Upper lobe of left lung (tissue), 6 donors: ENCODE data around the gene FAP. TPM values are rescaled to one million over a fixed set of nuclear protein-coding genes. Genes with fewer than 3 reads are reported as not detected.

Source experiments
- ATAC-seq, 2 donors: fragments of 200-7000 bp; cut with Tn5 transposase; one replicate each; pipeline ENCODE4 v1.9.1; 2022; ENCODE audit warnings: mild to moderate bottlenecking in 2 of 2, moderate library complexity in 2 of 2; ENCODE audit not compliant: low FRiP score in 2 of 2
- DNase-seq, 2 donors: peaks; one replicate each; pipeline ENCODE4 v3.0.0-alpha.2; 2019 to 2020
- H3K27ac ChIP-seq, 4 donors: fragments of 200-600 bp; sonication (generic); one replicate each; pipeline ENCODE4 v1.5.1; 2016 to 2019
- H3K27me3 ChIP-seq, 4 donors: fragments of 200-600 bp; sonication (generic); one replicate each; pipeline ENCODE4 v1.5.1; 2017 to 2019
- H3K36me3 ChIP-seq, 4 donors: fragments of 200-600 bp; sonication (generic); one replicate each; pipeline ENCODE4 v1.5.1; 2016 to 2019
- H3K4me1 ChIP-seq, 4 donors: fragments of 200-600 bp; sonication (generic); one replicate each; pipeline ENCODE4 v1.5.1; 2018 to 2019
- H3K4me3 ChIP-seq, 4 donors: fragments of 200-600 bp; sonication (generic); one replicate each; pipeline ENCODE4 v1.5.1; 2017 to 2019; ENCODE audit warnings: mild to moderate bottlenecking in 2 of 4, moderate library complexity in 1 of 4
- H3K9me3 ChIP-seq, 4 donors: fragments of 200-600 bp; sonication (generic); one replicate each; pipeline ENCODE4 v1.5.1; 2018 to 2019
- CTCF ChIP-seq, 6 experiments: fragments of 450-650 bp in 4 of 6; fragments of 200-600 bp in 2 of 6; sonication (generic) in 2 of 6; IDR thresholded peaks; one replicate each; pipeline ENCODE4 v1.5.1; 2016 to 2019; ENCODE audit warnings: antibody characterized with exemption in 6 of 6
- EP300 ChIP-seq, 4 donors: sonication (generic); formaldehyde crosslinking; IDR thresholded peaks; one replicate each; pipeline ENCODE4 v1.5.1; 2017; ENCODE audit warnings: antibody characterized with exemption in 4 of 4, control low read depth in 2 of 4
- POLR2A ChIP-seq, 4 donors: fragments of 450-650 bp; IDR thresholded peaks; one replicate each; pipeline ENCODE4 v1.5.1; 2016 to 2017; ENCODE audit warnings: antibody characterized with exemption in 4 of 4, mild to moderate bottlenecking in 2 of 4
- POLR2AphosphoS5 ChIP-seq, 2 donors: sonication (generic); formaldehyde crosslinking; IDR thresholded peaks; one replicate each; pipeline ENCODE4 v1.5.1; 2017; ENCODE audit warnings: antibody characterized with exemption in 2 of 2
- WGBS, 2 donors: methylation state at CpG; one replicate each; pipeline ENCODE4 v1.1.5; 2017 to 2018; 5-methylcytosine and 5-hydroxymethylcytosine counted together
- total RNA-seq, 6 donors: library from RNA; depleted of rRNA in 4 of 6; stranded (reverse); fragments of >200 nt in 4 of 6; gene quantifications; one replicate each; pipeline versions ENCODE4 v1.1.0 to v1.2.1, GENCODE V29; 2016 to 2021
- donor health status: DM: no; HTN: no; CAD: no; lungs with moderate emphysema.
- donor health status: DM: no; HTN: yes; CAD: no; lungs with severe emphysema.

Gene FAP
- total RNA-seq, 6 donors from 2014 or later: 1.2 to 7.3 (median 3.1) TPM

GRCh38 chr2:162166174-162166573 lies 77.1 kb downstream of the FAP start:
- no peak for TF ChIP-seq POLR2AphosphoS5 (IDR thresholded peaks at IDR 0.05)
- TF ChIP-seq EP300 (IDR thresholded peaks at IDR 0.05): no peak
- TF ChIP-seq CTCF (IDR thresholded peaks at IDR 0.05): no peak
- TF ChIP-seq POLR2A (IDR thresholded peaks at IDR 0.05): no peak
- ATAC-seq (no peak), DNase-seq (no peak)
- H3K4me3 ChIP-seq: no peak overlapping the region
- H3K36me3 ChIP-seq: no peaks in the 10 kb centered on the region
- no peaks in the 10 kb centered on the region for H3K27me3 ChIP-seq
- H3K9me3 ChIP-seq: no peaks in the 10 kb centered on the region
- H3K27ac ChIP-seq: no peak overlapping the region
- H3K4me1 ChIP-seq: no peaks in the 10 kb centered on the region

- Histone ChIP-seq H3K27ac (no peak overlapping the region), H3K4me3 (no peak overlapping the region), H3K9me3 (no peaks in the 10 kb centered on the region), H3K36me3 (no peaks in the 10 kb centered on the region), H3K4me1 (no peaks in the 10 kb centered on the region), H3K27me3 (no peaks in the 10 kb centered on the region)
- WGBS, 2 donors: 64 to 71% methylated on average over 2 of the region's 2 CpGs
- ATAC-seq: peak in 1 of 2 donors; percentile 46
- DNase-seq: no peak
- TF ChIP-seq CTCF (IDR thresholded peaks at IDR 0.05): no peak
- no peak for TF ChIP-seq POLR2AphosphoS5 (IDR thresholded peaks at IDR 0.05)
- no peak for TF ChIP-seq POLR2A (IDR thresholded peaks at IDR 0.05)
These were observed 78.4 kb downstream of the FAP start for GRCh38 chr2:162164802-162165201.

GRCh38 chr2:162159446-162159845 lies 83.8 kb downstream of the FAP start:
- Histone ChIP-seq H3K4me3 (no peak overlapping the region), H3K36me3 (no peaks in the 10 kb centered on the region), H3K9me3 (no peaks in the 10 kb centered on the region), H3K4me1 (no peaks in the 10 kb centered on the region), H3K27me3 (no peaks in the 10 kb centered on the region), H3K27ac (no peak overlapping the region)
- 89 to 91% methylated on average over 6 of the region's 6 CpGs for WGBS, 2 donors
- no peak for ATAC-seq
- TF ChIP-seq CTCF (IDR thresholded peaks at IDR 0.05) (no peak), POLR2A (IDR thresholded peaks at IDR 0.05) (no peak), EP300 (IDR thresholded peaks at IDR 0.05) (no peak), POLR2AphosphoS5 (IDR thresholded peaks at IDR 0.05) (no peak)
- no peak for DNase-seq

- no peak for TF ChIP-seq EP300 (IDR thresholded peaks at IDR 0.05)
- no peak for TF ChIP-seq POLR2AphosphoS5 (IDR thresholded peaks at IDR 0.05)
- no peak for TF ChIP-seq CTCF (IDR thresholded peaks at IDR 0.05)
- no peak for TF ChIP-seq POLR2A (IDR thresholded peaks at IDR 0.05)
- Histone ChIP-seq H3K27ac (no peak overlapping the region), H3K9me3 (no peaks in the 10 kb centered on the region), H3K4me3 (no peak overlapping the region), H3K36me3 (no peaks in the 10 kb centered on the region), H3K4me1 (no peaks in the 10 kb centered on the region), H3K27me3 (no peaks in the 10 kb centered on the region)
- WGBS, 2 donors: 87 to 90% methylated on average over 3 of the region's 3 CpGs
- ATAC-seq (no peak), DNase-seq (no peak)
These were observed 87.1 kb downstream of the FAP start for GRCh38 chr2:162156149-162156548.

GRCh38 chr2:162155093-162155492 lies 88.2 kb downstream of the FAP start:
- 74 to 87% methylated on average over 3 of the region's 3 CpGs for WGBS, 2 donors
- Histone ChIP-seq H3K4me3 (no peak overlapping the region), H3K4me1 (no peaks in the 10 kb centered on the region), H3K36me3 (no peaks in the 10 kb centered on the region), H3K9me3 (no peaks in the 10 kb centered on the region), H3K27ac (no peak overlapping the region), H3K27me3 (no peaks in the 10 kb centered on the region)
- ATAC-seq (no peak), DNase-seq (no peak)
- TF ChIP-seq POLR2A (IDR thresholded peaks at IDR 0.05) (no peak), EP300 (IDR thresholded peaks at IDR 0.05) (no peak), POLR2AphosphoS5 (IDR thresholded peaks at IDR 0.05) (no peak), CTCF (IDR thresholded peaks at IDR 0.05) (no peak)
